HCT116 (cell line): ENCODE measurements around the gene MEI1. TPM values are rescaled to one million over a fixed set of nuclear protein-coding genes. Genes with fewer than 3 reads are reported as not detected.

Source experiments
- ATAC-seq: fragments of 200-7000 bp; cut with Tn5 transposase; 2 replicates; pipeline ENCODE4 v1.9.1; 2020; ENCODE audit warnings: mild to moderate bottlenecking, moderate library complexity
- BruUV-seq: library from RNA; stranded (reverse); fragments of 400-500 nt; replicated peaks from 2 replicates; lab custom pipeline; 2021; lab: Mats Ljungman, UMichigan
- CTCF ChIA-PET: fragments of 300-600 bp; sonication (Branson Sonifier 250); formaldehyde crosslinking; loops from one replicate; lab custom pipeline; 2021; ENCODE audit warnings: antibody characterized with exemption; lab: Charles Lee
- POLR2A ChIA-PET: fragments of 300-600, 350-600 bp; sonication (Branson Sonifier 250); formaldehyde crosslinking; loops from one replicate; lab custom pipeline; 2021; ENCODE audit warnings: antibody characterized with exemption; lab: Charles Lee
- RAD21 ChIA-PET, 2 experiments: fragments of 300-600 bp; sonication (Branson Sonifier 250); formaldehyde crosslinking; loops; one replicate each; lab custom pipeline; 2023; ENCODE audit warnings: low total read pairs in 2 of 2; ENCODE audit not compliant: uncharacterized antibody in 2 of 2, unreplicated experiment in 2 of 2, low non-redundant PET in 1 of 2; lab: Charles Lee
- DNase-seq: peaks from one replicate; pipeline ENCODE4 v3.0.0-alpha.2; 2010; ENCODE audit warnings: low read depth, low spot score
- H2AFZ ChIP-seq: fragments of 200-600 bp; shearing (Covaris generic), sonication (generic); 2 replicates; pipeline ENCODE4 v1.6.1; 2017; ENCODE audit warnings: low read depth, mixed run types, mixed read lengths, antibody characterized with exemption, low read length; ENCODE audit not compliant: poor library complexity, severe bottlenecking
- H3K27ac ChIP-seq: 2 replicates; pipeline ENCODE4 v1.5.1; 2012; ENCODE audit warnings: low read depth, low read length
- H3K27me3 ChIP-seq: fragments of 200-600 bp; sonication (generic); 2 replicates; pipeline ENCODE4 v1.6.1; 2016; ENCODE audit warnings: mixed run types, low read length, mixed read lengths; ENCODE audit not compliant: insufficient read depth
- H3K36me3 ChIP-seq, 2 experiments: fragments of 200-500 bp in 1 of 2; fragments of 200-600 bp in 1 of 2; sonication (Bioruptor generic) in 1 of 2; sonication (generic) in 1 of 2; 2 replicates each; pipeline versions ENCODE4 v1.5.1 to v1.6.1; 2014 to 2016; ENCODE audit warnings: low read length in 2 of 2, inconsistent platforms in 1 of 2, mixed read lengths in 1 of 2, mixed run types in 1 of 2; ENCODE audit not compliant: insufficient read depth in 2 of 2, control insufficient read depth in 1 of 2
- H3K4me1 ChIP-seq, 2 experiments: fragments of 200-600 bp in 1 of 2; sonication (generic) in 1 of 2; 2 replicates each; pipeline versions ENCODE4 v1.5.1 to v1.6.1; 2012 to 2017; ENCODE audit warnings: low read length in 2 of 2, inconsistent platforms in 1 of 2, mild to moderate bottlenecking in 1 of 2, mixed read lengths in 1 of 2, mixed run types in 1 of 2, moderate library complexity in 1 of 2; ENCODE audit not compliant: insufficient read depth in 2 of 2, control insufficient read depth in 1 of 2
- H3K4me2 ChIP-seq: fragments of 200-600 bp; sonication (generic); 2 replicates; pipeline ENCODE4 v1.6.1; 2017; ENCODE audit warnings: mixed run types, low read length, mixed read lengths
- H3K4me3 ChIP-seq, 2 experiments: fragments of 200-600 bp in 1 of 2; sonication (generic) in 1 of 2; replicated peaks in 1 of 2; 2 replicates each; pipeline ENCODE4 v1.5.1; 2011 to 2016; ENCODE audit warnings: low read length in 2 of 2, control low read depth in 1 of 2, low read depth in 1 of 2, mild to moderate bottlenecking in 1 of 2, mixed read lengths in 1 of 2, mixed run types in 1 of 2
- H3K79me2 ChIP-seq: fragments of 200-600 bp; sonication (generic); 2 replicates; pipeline ENCODE4 v1.6.1; 2017; ENCODE audit warnings: mild to moderate bottlenecking, mixed run types, low read length, moderate library complexity, mixed read lengths; ENCODE audit not compliant: insufficient read depth
- H3K9ac ChIP-seq: fragments of 200-600 bp; sonication (generic); 2 replicates; pipeline ENCODE4 v1.6.1; 2016; ENCODE audit warnings: low read length, mixed read lengths
- H3K9me2 ChIP-seq: fragments of 200-600 bp; sonication (generic), shearing (Covaris generic); 2 replicates; pipeline ENCODE4 v1.6.1; 2017; ENCODE audit warnings: mixed run types, mild to moderate bottlenecking, moderate library complexity; ENCODE audit not compliant: insufficient read depth
- H3K9me3 ChIP-seq, 2 experiments: fragments of 200-500 bp in 1 of 2; fragments of 200-600 bp in 1 of 2; sonication (Bioruptor generic) in 1 of 2; sonication (generic) in 1 of 2; 2 replicates each; pipeline ENCODE4 v1.6.1; 2014 to 2017; ENCODE audit warnings: low read length in 2 of 2, mixed read lengths in 2 of 2, inconsistent platforms in 1 of 2, low read depth in 1 of 2, mild to moderate bottlenecking in 1 of 2, mixed run types in 1 of 2, moderate library complexity in 1 of 2; ENCODE audit not compliant: control insufficient read depth in 1 of 2, insufficient read depth in 1 of 2
- H4K20me1 ChIP-seq: fragments of 200-600 bp; sonication (generic), shearing (Covaris generic); 2 replicates; pipeline ENCODE4 v1.6.1; 2017; ENCODE audit warnings: mixed run types, mild to moderate bottlenecking, moderate library complexity; ENCODE audit not compliant: insufficient read depth
- ELF1 ChIP-seq: IDR thresholded peaks from 2 replicates; pipeline ENCODE4 v1.6.1; 2012; ENCODE audit warnings: low read depth, borderline replicate concordance
- POLR2A ChIP-seq: IDR thresholded peaks from 2 replicates; pipeline ENCODE4 v1.7.0; 2011; ENCODE audit warnings: borderline replicate concordance; ENCODE audit not compliant: insufficient read depth, insufficient read length; ENCODE audit errors: extremely low read depth
- POLR2AphosphoS5 ChIP-seq: IDR thresholded peaks from 2 replicates; pipeline ENCODE4 v1.6.1; 2011; ENCODE audit warnings: mild to moderate bottlenecking, low read depth, low read length, moderate library complexity
- SIN3A ChIP-seq: IDR thresholded peaks from 2 replicates; pipeline ENCODE4 v1.6.1; 2012; ENCODE audit warnings: low read depth
- SRF ChIP-seq: IDR thresholded peaks from 2 replicates; pipeline ENCODE4 v1.6.1; 2012; ENCODE audit warnings: low read depth
- ZFX ChIP-seq: fragments of 450-650 bp; IDR thresholded peaks from 2 replicates; pipeline ENCODE4 v1.6.1; 2017
- intact Hi-C: fragments of 100-400 bp; cut with micrococcal nuclease; formaldehyde crosslinking; loops from 2 replicates; pipeline ENCODE4 v1.10.0; 2022
- total RNA-seq: library from RNA; stranded (reverse); gene quantifications from one replicate; pipeline ENCODE4 v1.2.1, GENCODE V29; 2021; ENCODE audit not compliant: unreplicated experiment

The MEI1 gene
- total RNA-seq, 1 experiment from 2014 or later: 0.64 TPM

- no peak overlapping the region for H3K4me3 ChIP-seq
- H4K20me1 ChIP-seq: no peaks in the 10 kb centered on the region; the same call in 1 of the 2 replicates
- ChIA-PET CTCF (interaction anchor here (0.7 kb wide), 1 partner anchor 113 kb away, joined by 3 read pairs; no protein-coding TSS in a partner anchor), POLR2A (interaction anchor here (1.5 kb wide), 1 partner anchor 9 kb away, joined by 5 read pairs; the partner anchor contains the start of gene CCDC134), RAD21 (no interaction called here)
- no peak for ATAC-seq
- no peak overlapping the region for H3K9ac ChIP-seq
- H3K4me2 ChIP-seq: no peak overlapping the region
- intact Hi-C loops: no loop called here
- no TSS peak for BruUV-seq
- peaks cover 0 to 10% of the 10 kb centered on the region in 2 experiments; a peak in 2 of 4 replicates for H3K36me3 ChIP-seq
- DNase-seq: no peak
- H3K9me3 ChIP-seq: no peaks in the 10 kb centered on the region
- no peak overlapping the region for H2AFZ ChIP-seq
- H3K79me2 ChIP-seq: peaks cover 19% of the 10 kb centered on the region; the same call in 1 of the 2 replicates
- H3K9me2 ChIP-seq: no peaks in the 10 kb centered on the region
- no peaks in the 10 kb centered on the region for H3K27me3 ChIP-seq
- no peak overlapping the region for H3K27ac ChIP-seq
- TF ChIP-seq SRF (no peak), SIN3A (no peak), POLR2AphosphoS5 (no peak)
- H3K4me1 ChIP-seq: no peaks in the 10 kb centered on the region
Observed at GRCh38 chr22:41810022-41810421, 110.7 kb downstream of the MEI1 start.

DNA sequence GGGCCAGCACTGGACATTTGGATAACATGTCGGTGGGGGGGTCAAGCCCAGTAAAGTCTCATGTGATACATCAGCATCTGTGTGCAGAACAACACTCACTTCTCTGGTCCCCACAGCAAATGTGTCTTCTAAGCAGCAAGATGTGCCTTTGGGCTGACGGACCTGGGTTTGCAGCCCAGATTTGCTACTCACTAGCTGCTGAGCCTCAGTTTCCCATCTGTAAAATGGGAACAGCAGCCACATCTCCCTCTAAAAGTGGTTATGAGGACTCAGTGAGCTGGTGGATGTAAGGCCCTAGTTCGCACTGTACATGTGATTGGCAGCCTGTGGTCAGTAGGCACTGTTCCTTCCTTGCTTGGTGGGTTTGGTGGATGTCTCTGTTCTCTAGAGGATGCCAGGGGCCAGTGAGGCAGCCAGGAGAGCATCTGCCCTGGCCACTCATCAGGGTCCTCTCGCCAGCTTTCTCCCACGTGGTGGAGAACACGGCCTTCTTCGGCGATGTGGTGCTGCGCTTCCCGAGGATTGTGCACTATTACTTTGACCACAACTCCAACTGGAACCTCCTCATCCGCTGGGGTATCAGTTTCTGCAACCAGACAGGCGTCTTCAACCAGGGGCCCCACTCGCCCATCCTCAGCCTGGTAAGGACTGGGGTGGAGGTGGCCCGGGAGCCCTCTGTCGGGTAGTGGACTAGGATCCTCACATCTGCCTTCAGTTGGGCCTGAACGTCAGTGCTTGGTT is 113.7 kb downstream of the MEI1 start:
- intact Hi-C loops: no loop called here
- Histone ChIP-seq H2AFZ (no peak overlapping the region), H3K36me3 (peaks cover 2 to 10% of the 10 kb centered on the region in 2 experiments; a peak in 3 of 4 replicates), H4K20me1 (no peaks in the 10 kb centered on the region; the same call in 1 of the 2 replicates), H3K4me3 (no peak overlapping the region), H3K9me2 (no peaks in the 10 kb centered on the region), H3K27ac (no peak overlapping the region), H3K27me3 (no peaks in the 10 kb centered on the region), H3K9ac (no peak overlapping the region), H3K4me2 (no peak overlapping the region), H3K4me1 (no peaks in the 10 kb centered on the region), H3K79me2 (peaks cover 11% of the 10 kb centered on the region; the same call in 1 of the 2 replicates), H3K9me3 (no peaks in the 10 kb centered on the region)
- ChIA-PET RAD21 (no interaction called here), POLR2A (no interaction called here), CTCF (no interaction called here)
- ATAC-seq (no peak), DNase-seq (no peak)
- BruUV-seq: no TSS peak
- TF ChIP-seq SIN3A (no peak), POLR2A (no peak), POLR2AphosphoS5 (no peak), ELF1 (no peak), ZFX (no peak)
